Superior temporal gyrus (tissue), 1 donor: ENCODE data around the gene GLRX3.
"Not testable (repeated sequence)": the region's sequence is repeated elsewhere in the genome, so short reads cannot be mapped to it uniquely, and the experiment has no call there.

Experiments used
- DNase-seq: peaks from one replicate; pipeline ENCODE4 v3.0.0-alpha.2; 2016; ENCODE audit errors: extremely low spot score

The GLRX3 gene

GRCh38 chr10:130189608-130190054 lies 53.4 kb downstream of the GLRX3 start:
- no peak for DNase-seq

GRCh38 chr10:130190055-130190736 lies 54.0 kb downstream of the GLRX3 start:
- DNase-seq, result peak; percentile 87

DNA sequence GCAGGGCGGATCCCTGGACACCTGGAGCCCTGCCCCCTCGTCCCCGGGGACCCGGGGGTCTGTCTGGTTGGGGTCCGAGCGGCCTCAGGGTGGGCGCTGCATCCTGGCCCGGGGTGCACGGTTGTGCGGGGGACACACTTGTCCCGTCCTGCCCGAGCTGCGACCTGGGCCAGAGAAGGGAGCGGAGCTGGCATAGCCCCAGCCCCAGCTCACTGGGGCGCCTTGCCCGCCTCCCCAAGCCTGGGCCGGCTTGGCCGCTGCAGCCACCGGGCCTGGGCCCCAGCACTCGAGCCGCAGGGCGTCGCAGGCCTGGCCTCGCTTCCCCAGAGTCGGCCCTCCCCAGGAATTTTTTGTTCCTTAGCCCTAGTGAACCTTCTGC lies 54.5 kb downstream of the GLRX3 start:
- DNase-seq, result no peak

GRCh38 chr10:130191380-130191779 lies 55.2 kb downstream of the GLRX3 start:
- no peak for DNase-seq

- no peak for DNase-seq
Measured at GRCh38 chr10:130192276-130192848, 56.2 kb downstream of the GLRX3 start.

DNA sequence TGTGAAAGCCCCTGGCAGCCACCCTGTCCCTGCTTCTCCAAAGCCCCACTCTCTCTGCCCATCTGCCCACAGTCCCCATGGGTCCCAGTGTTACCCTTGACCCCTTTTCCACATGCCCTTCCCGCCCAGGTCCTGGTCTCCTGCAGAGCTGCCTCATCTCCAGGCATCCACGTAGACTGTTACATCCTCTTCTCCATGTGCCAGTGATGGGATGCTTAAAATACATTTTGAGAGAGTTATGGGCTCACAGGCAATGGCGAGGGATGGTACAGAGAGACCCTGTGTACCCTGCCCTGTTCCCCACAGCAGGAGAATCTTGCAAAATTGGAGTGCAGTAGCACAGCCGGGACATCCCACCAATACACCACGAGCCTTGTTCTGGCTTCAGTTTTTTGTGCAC lies 56.8 kb downstream of the GLRX3 start:
- DNase-seq, result no peak

GRCh38 chr10:130193493-130194193 lies 57.5 kb downstream of the GLRX3 start:
- no peak for DNase-seq

DNA sequence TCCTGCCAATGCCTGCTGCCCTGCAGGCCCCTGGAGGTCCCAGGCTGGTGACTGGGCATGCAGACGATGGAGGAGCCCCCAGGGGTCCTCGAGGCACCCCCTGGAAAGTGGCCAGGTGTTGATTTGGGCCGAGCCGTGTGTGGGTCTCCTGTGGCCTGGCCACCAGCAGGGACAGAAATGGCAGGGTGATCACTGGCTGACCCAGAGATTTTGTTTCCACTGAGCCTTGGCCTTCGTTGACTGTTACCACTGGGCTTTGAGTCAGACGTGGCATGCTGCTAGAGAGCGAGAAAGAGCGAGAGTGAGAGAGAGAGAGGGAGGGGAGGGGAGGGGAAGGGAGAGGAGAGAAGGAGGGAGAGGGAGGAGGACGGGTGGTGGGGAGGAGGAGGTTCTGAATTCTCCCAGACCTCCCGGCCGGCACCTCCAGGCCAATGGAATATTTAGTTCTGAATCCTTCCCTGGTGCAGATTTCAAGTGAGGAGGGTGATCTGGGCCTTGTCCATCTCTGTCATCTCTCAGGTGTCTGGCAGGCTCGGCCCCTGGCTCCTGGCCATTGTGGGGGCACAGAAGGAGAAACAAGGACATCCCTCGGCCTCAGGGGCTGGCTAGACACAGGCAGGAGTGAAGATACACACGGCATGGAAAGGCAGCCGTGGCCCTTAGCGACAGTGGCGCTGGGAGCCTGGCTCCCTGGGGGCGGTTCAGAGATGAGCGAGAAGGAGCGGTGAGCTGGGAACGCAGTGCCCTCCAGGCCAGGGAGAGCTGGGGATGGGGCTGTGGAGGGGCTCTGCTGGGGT lies 58.2 kb downstream of the GLRX3 start:
- no peak for DNase-seq

DNA sequence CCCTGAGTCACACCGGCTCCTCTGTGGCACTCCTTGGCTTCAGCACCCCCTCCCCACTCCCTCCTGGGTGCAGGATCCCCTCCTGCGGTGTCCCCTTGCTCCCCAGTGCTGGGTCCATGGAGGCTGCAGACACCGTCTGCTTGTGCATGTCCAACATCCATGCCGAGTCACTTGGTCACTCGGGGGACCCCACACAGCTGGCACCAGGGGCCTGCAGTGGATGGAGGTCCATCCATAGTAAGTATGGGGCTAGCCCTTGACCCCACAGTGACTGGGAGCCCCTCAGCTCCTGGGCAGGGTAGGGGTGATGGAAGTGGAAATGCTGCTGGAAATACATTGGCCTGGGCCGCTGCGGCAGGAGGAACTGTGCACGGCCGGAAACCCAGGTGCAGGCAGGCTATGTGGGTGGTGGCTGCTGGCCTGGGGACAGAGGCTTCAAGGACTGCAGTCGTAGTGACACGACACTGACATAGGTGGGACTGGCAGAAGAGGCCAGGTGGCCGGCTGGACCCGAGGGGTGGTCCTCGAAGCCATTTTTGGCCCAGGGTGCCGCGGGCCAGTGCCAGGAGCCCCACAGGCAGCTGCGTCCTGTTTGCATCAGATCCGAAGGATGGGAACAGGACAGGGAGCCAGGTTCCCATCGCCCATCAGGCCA lies 58.9 kb downstream of the GLRX3 start:
- no peak for DNase-seq

DNA sequence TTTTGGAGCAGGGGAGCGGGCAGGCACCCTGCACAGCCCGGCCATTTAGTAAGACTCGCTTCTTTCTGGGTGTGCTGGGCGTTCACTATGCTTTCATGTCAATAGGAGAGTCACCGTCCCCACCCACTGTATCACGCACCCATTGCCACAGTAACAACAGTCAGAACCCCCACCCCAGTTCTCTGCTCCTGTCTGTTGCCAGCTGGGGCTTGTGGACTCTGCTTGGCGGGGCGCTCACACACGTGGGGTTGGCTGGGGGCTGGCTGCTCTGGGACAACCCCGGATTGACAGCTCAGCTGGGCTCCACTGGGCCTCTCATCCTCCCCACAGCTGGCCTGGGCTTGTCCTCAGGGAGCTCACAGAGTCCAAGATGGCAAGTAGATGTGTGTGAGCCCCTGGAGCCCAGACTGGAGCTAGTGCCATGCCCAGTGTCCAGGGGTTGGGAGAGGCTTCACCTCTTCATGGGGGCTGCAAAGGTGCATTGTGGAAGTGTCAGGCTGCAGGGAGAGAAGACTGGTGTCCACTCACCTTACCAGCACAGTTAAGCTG lies 59.6 kb downstream of the GLRX3 start:
- no peak for DNase-seq

- DNase-seq, result no peak
Measured at GRCh38 chr10:130196511-130197487, 60.6 kb downstream of the GLRX3 start.

DNA sequence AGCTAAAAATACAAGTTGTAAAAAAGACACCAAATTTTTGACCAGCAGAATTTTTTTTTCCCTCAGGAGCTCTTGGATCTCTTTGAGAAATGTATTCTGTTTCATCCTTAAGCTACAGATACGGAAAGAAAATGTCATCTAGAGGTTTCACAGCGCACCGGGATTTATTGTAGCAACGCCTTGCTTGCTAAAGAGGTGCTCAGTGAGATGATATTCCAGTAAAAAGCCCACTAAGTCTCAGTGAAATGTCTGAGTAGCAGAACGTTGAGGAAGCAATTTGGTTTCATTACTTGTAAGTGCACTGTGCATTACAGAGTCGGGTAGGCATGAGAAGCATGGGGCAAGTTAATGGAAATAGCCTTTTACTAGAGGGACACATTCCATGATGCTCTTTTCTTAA lies 62.5 kb downstream of the GLRX3 start:
- no peak for DNase-seq

GRCh38 chr10:130200179-130201042 lies 64.2 kb downstream of the GLRX3 start:
- no peak for DNase-seq

DNA sequence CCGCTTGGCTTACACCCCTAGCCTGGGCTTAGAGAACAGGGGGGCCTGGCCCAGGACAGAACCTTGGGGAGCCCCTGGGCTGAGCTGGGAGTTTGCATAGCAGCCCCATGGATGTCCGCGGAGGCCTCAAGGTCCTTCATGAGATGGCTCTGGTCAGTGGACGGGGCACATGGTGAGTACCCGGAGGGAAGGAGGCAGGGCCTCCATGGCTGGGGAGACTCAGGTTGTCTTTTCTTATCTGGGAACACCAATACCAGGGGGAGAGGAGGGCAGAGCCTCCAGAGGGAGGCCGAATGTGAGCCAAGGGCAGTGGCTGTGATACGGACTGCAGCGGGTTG lies 64.8 kb downstream of the GLRX3 start:
- no peak for DNase-seq

- not testable (repeated sequence) for DNase-seq
Measured at GRCh38 chr10:130202150-130202549, 66.0 kb downstream of the GLRX3 start.

GRCh38 chr10:130202984-130203621 lies 66.9 kb downstream of the GLRX3 start:
- no peak for DNase-seq

GRCh38 chr10:130203626-130204025 lies 67.4 kb downstream of the GLRX3 start:
- no peak for DNase-seq

- DNase-seq, result no peak
Measured at GRCh38 chr10:130206216-130206737, 70.1 kb downstream of the GLRX3 start.

- no peak for DNase-seq
Measured at GRCh38 chr10:130207205-130207604, 71.0 kb downstream of the GLRX3 start.
